HG03025 (cell line): ENCODE measurements around the gene ATF7.
"Not testable (repeated sequence)": the region's sequence is repeated elsewhere in the genome, so short reads cannot be mapped to it uniquely, and the experiment has no call there.

Source experiments
- ATAC-seq: cut with Tn5 transposase; IDR thresholded peaks from one replicate; pipeline ENCODE4 v1.9.1; 2021; ENCODE audit warnings: mild to moderate bottlenecking, moderate library complexity; ENCODE audit not compliant: unreplicated experiment, low FRiP score

ATF7 gene

GRCh38 chr12:53572134-53572758 lies 53.9 kb downstream of the ATF7 start:
- no peak for ATAC-seq

- no peak for ATAC-seq
These were observed 54.9 kb downstream of the ATF7 start for GRCh38 chr12:53571295-53571694.

- ATAC-seq: no peak
These were observed 57.2 kb downstream of the ATF7 start for GRCh38 chr12:53568809-53569557.

GRCh38 chr12:53567961-53568808 lies 58.0 kb downstream of the ATF7 start:
- ATAC-seq: no peak

GRCh38 chr12:53565376-53565775 lies 60.8 kb downstream of the ATF7 start:
- ATAC-seq: not testable (repeated sequence)

- no peak for ATAC-seq
These were observed 61.2 kb downstream of the ATF7 start for GRCh38 chr12:53564941-53565340.

- ATAC-seq: no peak
These were observed 61.9 kb downstream of the ATF7 start for GRCh38 chr12:53564278-53564677.

GRCh38 chr12:53563452-53564028 lies 62.6 kb downstream of the ATF7 start:
- ATAC-seq: no peak

- ATAC-seq: no peak
These were observed 64.6 kb downstream of the ATF7 start for GRCh38 chr12:53561590-53561953.

- ATAC-seq: no peak
These were observed 65.1 kb downstream of the ATF7 start for GRCh38 chr12:53560912-53561589.

GRCh38 chr12:53560351-53560750 lies 65.8 kb downstream of the ATF7 start:
- no peak for ATAC-seq

- ATAC-seq: no peak
These were observed 67.6 kb downstream of the ATF7 start for GRCh38 chr12:53558631-53559030.

GRCh38 chr12:53552361-53553327 lies 73.5 kb downstream of the ATF7 start:
- no peak for ATAC-seq

GRCh38 chr12:53551889-53552291 lies 74.3 kb downstream of the ATF7 start:
- ATAC-seq: no peak

GRCh38 chr12:53550595-53550994 lies 75.6 kb downstream of the ATF7 start:
- ATAC-seq: no peak

- ATAC-seq: not testable (repeated sequence)
These were observed 76.1 kb downstream of the ATF7 start for GRCh38 chr12:53550131-53550530.

GRCh38 chr12:53548354-53548753 lies 77.8 kb downstream of the ATF7 start:
- ATAC-seq: not testable (repeated sequence)

- no peak for ATAC-seq
These were observed 82.6 kb downstream of the ATF7 start for GRCh38 chr12:53543539-53543938.

- ATAC-seq: no peak
These were observed 86.7 kb downstream of the ATF7 start for GRCh38 chr12:53539526-53539925.
